PC-3 (cell line): Measurements from ENCODE around the gene DEK.

Experiments
- EZH2 ChIP-seq: fragments of 300-600 bp; sonication (generic); IDR thresholded peaks from one replicate; pipeline ENCODE4 v1.6.1; 2017; ENCODE audit warnings: antibody characterized with exemption, mild to moderate bottlenecking, low read length; ENCODE audit not compliant: unreplicated experiment
- EZH2phosphoT487 ChIP-seq: fragments of 300-600 bp; sonication (generic); IDR thresholded peaks from 2 replicates; pipeline ENCODE4 v1.6.1; 2018; ENCODE audit warnings: mild to moderate bottlenecking, antibody characterized with exemption, low read length, borderline replicate concordance
- TF ChIP-seq, protein P1 (sequence below): fragments of 300-600 bp; sonication (generic); conservative IDR thresholded peaks from 2 replicates; pipeline ENCODE4 v1.5.1; 2017; ENCODE audit warnings: antibody characterized with exemption, low read depth, mild to moderate bottlenecking, low read length

DNA sequence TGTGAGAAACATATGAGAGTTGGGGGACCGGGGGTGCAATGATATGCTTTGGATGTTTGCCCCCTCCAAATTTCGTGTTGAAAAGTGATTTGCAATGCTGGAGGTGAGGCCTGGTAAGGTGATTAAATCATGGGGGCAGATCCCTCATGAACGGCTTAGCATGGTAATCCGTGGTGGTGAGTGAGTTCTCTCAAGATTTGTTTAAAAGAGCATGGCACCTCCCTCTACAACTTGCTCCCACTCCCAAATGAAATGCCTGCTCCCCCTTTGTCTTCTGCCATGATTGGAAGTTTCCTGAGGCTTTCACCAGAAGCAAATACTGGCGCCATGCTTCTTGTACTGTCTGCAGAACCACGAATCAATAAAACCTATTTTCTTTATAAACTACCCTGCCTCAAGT lies 2.5 kb downstream of the DEK start:
- TF ChIP-seq, protein P1, sequence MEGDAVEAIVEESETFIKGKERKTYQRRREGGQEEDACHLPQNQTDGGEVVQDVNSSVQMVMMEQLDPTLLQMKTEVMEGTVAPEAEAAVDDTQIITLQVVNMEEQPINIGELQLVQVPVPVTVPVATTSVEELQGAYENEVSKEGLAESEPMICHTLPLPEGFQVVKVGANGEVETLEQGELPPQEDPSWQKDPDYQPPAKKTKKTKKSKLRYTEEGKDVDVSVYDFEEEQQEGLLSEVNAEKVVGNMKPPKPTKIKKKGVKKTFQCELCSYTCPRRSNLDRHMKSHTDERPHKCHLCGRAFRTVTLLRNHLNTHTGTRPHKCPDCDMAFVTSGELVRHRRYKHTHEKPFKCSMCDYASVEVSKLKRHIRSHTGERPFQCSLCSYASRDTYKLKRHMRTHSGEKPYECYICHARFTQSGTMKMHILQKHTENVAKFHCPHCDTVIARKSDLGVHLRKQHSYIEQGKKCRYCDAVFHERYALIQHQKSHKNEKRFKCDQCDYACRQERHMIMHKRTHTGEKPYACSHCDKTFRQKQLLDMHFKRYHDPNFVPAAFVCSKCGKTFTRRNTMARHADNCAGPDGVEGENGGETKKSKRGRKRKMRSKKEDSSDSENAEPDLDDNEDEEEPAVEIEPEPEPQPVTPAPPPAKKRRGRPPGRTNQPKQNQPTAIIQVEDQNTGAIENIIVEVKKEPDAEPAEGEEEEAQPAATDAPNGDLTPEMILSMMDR = no peak
- TF ChIP-seq EZH2 = no peak
- TF ChIP-seq EZH2phosphoT487 = no peak
